CD4-positive, alpha-beta T cell treated with Interleukin-15 for 1 hour (primary cell): ENCODE data around the gene KHDRBS2.

Source experiments
- DNase-seq: peaks from one replicate; pipeline ENCODE4 v3.0.0-alpha.2; 2020

The KHDRBS2 gene

GRCh38 chr6:62009445-62009844, 276.6 kb downstream of the KHDRBS2 start:
- DNase-seq, result no peak

GRCh38 chr6:61989616-61990015, 296.4 kb downstream of the KHDRBS2 start:
- DNase-seq, result no peak

- no peak for DNase-seq
Observed at GRCh38 chr6:61980622-61981021, 305.4 kb downstream of the KHDRBS2 start.

DNA sequence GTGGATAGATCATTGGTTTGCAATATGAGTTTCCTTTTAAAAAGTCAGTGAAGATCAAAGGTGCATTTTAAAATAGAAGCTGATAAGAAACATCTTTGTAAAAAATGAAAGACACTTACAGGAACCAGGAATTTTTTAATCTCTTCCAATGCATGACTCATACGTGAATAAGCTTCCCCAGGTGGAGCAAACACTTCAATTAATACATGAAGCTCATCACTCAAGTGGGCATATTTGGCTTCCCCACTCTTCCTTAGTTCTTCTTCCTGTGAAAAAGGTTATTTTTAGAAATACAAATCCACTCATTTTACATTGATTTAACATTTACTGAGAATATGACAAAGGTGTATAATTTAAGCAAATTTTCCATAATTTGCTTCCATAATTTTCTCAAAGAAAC, 308.1 kb downstream of the KHDRBS2 start:
- no peak for DNase-seq

DNA sequence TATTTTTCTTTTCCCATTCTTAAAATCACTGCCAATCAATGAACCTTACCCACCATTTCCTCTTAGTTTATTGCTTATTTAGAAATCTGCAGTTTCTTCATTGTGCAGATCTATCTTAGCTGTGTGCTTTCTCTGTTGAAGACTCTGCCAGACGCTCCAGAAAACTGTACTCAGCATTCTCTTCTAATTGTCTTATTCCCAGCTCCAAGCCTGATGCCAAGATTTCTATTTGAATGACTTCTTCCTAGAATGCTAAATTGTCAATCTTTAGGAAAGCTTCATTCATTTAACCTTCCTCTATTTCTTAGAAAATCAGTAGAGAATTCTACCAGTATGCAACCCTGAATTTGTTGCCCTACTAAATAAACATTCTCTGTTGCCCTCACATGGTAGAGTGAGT, 308.9 kb downstream of the KHDRBS2 start:
- DNase-seq, result no peak

DNA sequence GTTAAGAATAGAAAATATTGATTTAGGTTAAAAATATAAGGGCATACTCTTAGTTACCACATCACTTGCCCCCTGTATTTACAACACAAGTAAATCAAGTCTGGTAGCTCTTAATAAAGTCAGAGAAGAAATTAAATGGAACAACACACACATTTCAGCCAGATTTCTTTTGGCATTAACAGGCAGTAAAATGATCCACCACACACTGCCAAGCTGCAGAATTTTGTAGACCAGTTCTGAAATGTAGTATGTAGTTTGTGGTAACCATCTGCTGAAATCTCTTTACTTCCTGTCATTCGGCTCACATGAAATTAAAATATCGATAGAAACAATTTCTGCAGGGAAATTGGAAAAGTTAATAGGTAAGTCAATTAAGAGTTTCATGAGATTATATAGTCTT, 326.8 kb downstream of the KHDRBS2 start:
- no peak for DNase-seq

DNA sequence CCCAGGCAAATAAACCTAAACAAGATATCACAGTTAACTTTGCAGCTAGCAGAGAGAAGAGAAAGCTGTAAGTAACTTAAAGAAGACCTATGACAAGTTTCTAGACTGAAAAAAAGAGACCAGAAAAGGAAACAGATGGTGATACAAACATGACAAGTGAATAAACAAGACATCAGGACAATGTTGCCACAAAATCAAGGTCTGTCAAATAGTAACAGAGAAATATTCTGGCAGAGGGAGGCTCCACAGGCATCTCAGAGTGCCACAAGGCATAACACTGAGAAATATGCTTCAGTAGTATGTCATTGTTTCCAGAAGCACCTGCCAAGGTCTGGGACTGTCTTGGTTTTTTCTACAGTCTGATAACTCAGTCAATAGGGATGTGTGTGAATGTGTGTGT, 332.2 kb downstream of the KHDRBS2 start:
- no peak for DNase-seq

- DNase-seq, result no peak
Observed at GRCh38 chr6:61951586-61951985, 334.4 kb downstream of the KHDRBS2 start.

- DNase-seq, result no peak
Observed at GRCh38 chr6:61950811-61951210, 335.2 kb downstream of the KHDRBS2 start.

- DNase-seq, result no peak
Observed at GRCh38 chr6:61949971-61950370, 336.1 kb downstream of the KHDRBS2 start.

- no peak for DNase-seq
Observed at GRCh38 chr6:61949161-61949560, 336.9 kb downstream of the KHDRBS2 start.

GRCh38 chr6:61947311-61947947, 338.6 kb downstream of the KHDRBS2 start:
- no peak for DNase-seq

DNA sequence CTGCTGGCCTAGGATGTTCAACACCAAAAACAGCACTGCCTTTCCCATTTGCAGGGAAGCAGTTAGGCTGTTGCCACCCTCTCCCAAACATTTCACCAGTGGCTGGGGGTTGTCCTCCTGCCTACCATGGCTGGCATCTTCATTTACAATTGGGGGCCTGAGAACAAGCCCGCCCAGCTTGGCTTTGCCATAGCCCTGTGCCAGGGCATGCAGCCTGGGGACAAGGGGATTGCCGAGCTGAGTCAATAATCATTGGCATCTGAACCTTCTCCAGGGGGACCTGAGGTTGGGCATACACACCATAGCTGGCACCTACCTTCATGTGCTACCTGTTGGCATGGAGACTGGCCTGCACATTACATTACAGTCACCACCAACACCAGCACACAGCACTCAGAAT, 345.1 kb downstream of the KHDRBS2 start:
- no peak for DNase-seq

- DNase-seq, result no peak
Observed at GRCh38 chr6:61935242-61935846, 350.7 kb downstream of the KHDRBS2 start.

GRCh38 chr6:61909486-61909885, 376.5 kb downstream of the KHDRBS2 start:
- DNase-seq, result no peak

- no peak for DNase-seq
Observed at GRCh38 chr6:61901748-61902147, 384.3 kb downstream of the KHDRBS2 start.

DNA sequence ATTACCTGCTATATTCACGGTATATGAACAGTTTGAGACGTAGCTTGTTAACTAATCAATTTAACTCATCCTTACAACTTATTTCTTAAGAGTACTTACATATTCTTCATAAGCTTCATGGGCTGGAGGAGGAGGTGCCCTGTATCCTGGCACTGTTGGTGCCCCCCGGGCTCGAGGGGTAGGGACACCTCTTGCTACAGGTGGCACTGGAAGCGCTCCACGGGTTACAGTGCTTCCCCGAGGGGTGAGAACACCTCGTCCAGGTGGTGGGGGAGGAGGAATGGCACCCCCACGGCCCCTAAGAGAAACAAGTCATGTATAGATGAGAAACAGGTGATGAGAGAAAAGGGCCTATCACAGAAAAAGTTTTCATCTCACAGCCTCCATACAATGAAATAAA, 391.5 kb downstream of the KHDRBS2 start:
- no peak for DNase-seq

- no peak for DNase-seq
Observed at GRCh38 chr6:61887423-61887822, 398.6 kb downstream of the KHDRBS2 start.

DNA sequence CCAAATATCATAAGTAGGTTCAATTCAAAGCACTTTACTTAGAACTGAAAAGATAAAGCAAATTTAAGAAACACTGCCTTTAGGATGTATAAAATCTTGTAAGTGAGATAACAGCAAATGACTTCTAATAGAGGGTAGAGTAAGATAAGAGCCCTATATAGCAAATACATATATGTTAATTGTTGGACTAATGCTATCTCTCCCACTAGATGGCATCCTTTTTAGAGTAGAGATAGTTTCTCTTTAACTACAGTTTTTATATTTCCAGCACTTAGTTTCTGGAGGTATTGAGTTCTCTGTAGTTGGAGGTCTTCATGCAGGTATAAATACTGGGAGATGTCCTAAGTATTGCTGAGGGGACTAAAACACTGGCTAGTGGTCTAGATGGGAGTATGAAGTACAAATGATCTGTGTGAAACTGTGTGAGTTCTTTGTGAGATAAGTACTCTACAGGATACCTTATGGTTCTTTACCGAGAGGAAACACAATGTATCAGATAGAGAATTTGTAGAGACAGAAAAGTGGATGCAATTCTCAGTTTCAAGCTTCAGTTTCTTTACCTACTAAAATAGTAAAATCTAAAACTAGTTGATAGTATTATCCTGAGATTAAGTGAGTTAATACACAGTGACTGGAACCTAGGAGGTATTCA, 399.3 kb downstream of the KHDRBS2 start:
- no peak for DNase-seq

- DNase-seq, result no peak
Observed at GRCh38 chr6:61869632-61870400, 416.2 kb downstream of the KHDRBS2 start.

GRCh38 chr6:61868507-61869080, 417.4 kb downstream of the KHDRBS2 start:
- no peak for DNase-seq

- no peak for DNase-seq
Observed at GRCh38 chr6:61867635-61868034, 418.4 kb downstream of the KHDRBS2 start.

- no peak for DNase-seq
Observed at GRCh38 chr6:61857541-61857940, 428.5 kb downstream of the KHDRBS2 start.
